ENCODE measurements around the gene KRTAP5-5.
A peak's percentile ranks its signal among the peaks of the same experiment; 100 is the strongest.
"Not testable (repeated sequence)": the region's sequence is repeated elsewhere in the genome, so short reads cannot be mapped to it uniquely, and the experiment has no call there.

Gene KRTAP5-5

DNA sequence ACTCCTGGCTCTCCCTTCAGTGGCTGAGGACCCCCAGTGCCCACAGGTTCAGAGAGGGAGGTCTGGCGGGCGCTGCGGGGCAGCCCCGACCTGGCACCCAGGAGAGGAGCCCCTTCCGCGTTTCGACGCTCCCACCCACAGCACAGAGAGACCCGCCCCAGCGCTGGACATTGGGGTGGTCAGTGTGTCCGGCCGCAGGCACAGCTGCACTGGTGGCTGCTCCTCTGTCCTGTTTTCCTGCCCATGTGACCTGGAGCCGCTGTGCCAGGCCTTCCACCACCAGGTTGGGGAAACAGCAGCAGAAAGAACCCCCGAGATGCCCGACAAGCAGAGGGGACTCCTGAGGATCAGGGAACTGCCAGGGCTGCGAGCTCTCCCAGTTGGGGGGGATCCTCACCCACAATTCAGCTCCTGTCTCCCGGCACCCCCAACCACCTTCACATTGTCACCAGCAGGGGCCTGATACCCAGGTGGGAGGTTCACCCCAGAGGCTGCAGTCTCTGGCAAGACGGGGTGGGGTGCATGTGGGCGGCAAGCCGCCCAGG, 13.6 kb downstream of the KRTAP5-5 start:
- no peak for DNase-seq

- DNase-seq: no peak
Measured at GRCh38 chr11:1644601-1645356, 15.2 kb downstream of the KRTAP5-5 start.

DNA sequence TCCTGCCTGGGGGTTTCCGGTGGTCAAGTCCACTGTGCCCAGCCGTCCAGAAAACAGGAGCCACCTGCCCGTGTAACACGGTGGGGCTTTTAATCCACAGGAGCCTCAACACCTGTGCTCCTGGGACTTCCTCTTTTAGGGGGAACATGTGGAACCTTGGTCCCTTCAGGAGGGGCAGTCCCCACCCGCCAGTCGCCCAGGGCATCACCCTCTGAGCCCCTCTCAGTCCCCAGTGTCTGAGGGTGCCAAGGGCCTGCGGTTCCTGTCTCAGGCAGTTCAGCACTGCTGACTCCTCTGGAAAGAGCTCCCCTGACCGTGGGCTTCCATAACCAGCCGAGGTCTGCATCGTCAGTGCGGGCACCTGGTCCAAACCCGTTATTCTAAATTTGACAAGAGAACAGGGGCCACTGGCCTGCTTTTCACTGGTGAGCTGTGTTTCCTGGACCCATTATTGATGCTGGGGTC, 15.8 kb downstream of the KRTAP5-5 start:
- DNase-seq: no peak

GRCh38 chr11:1646540-1646939, 17.0 kb downstream of the KRTAP5-5 start:
- not testable (repeated sequence) for DNase-seq

GRCh38 chr11:1647901-1648652, 18.5 kb downstream of the KRTAP5-5 start:
- DNase-seq: no peak

GRCh38 chr11:1648653-1649420, 19.3 kb downstream of the KRTAP5-5 start:
- DNase-seq: no peak

GRCh38 chr11:1650034-1650917, 20.7 kb downstream of the KRTAP5-5 start:
- no peak for DNase-seq

- DNase-seq: no peak
Measured at GRCh38 chr11:1650918-1651262, 21.3 kb downstream of the KRTAP5-5 start.

- no peak for DNase-seq
Measured at GRCh38 chr11:1651411-1651980, 21.9 kb downstream of the KRTAP5-5 start.

GRCh38 chr11:1652026-1652425, 22.5 kb downstream of the KRTAP5-5 start:
- DNase-seq: no peak

GRCh38 chr11:1652442-1652770, 22.8 kb downstream of the KRTAP5-5 start:
- no peak for DNase-seq

DNA sequence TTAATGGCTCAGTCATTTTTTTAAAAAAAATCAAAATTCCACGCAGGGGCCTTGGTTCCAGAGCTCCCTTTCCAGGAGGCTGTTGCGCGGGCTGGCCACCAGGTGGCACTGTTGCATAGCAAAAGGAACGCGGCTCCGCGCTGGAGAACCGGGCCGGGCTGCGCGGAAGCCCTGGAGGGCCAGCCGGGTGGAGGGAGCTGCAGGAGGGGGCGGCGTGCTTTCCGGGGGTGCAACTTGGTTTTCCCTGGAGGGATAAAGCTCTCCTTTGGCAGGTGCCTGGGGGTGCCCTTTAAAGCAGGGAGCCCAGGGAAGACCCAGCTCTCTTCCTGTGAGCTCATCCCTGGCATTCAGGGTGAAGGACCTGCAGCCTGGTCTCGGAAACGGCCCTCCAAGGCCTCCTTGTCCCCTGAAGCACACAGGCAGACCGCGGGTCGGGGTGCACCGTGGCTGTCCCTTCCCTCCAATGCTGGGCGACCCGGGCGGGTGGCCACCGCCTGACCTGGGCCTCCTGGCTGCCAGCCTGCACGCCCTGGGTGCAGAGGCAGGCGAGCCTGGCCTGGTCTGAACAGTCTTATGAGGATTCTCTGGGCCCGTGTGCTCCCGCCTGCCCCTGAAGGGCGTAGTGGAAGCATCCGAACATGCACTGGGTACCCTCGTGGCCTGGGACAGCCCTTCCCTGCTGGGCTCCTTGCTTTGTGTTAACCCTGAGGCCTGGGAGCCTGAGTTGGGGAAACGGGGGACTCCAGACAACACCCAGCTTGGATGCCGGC, 23.4 kb downstream of the KRTAP5-5 start:
- DNase-seq: peak; percentile 75

DNA sequence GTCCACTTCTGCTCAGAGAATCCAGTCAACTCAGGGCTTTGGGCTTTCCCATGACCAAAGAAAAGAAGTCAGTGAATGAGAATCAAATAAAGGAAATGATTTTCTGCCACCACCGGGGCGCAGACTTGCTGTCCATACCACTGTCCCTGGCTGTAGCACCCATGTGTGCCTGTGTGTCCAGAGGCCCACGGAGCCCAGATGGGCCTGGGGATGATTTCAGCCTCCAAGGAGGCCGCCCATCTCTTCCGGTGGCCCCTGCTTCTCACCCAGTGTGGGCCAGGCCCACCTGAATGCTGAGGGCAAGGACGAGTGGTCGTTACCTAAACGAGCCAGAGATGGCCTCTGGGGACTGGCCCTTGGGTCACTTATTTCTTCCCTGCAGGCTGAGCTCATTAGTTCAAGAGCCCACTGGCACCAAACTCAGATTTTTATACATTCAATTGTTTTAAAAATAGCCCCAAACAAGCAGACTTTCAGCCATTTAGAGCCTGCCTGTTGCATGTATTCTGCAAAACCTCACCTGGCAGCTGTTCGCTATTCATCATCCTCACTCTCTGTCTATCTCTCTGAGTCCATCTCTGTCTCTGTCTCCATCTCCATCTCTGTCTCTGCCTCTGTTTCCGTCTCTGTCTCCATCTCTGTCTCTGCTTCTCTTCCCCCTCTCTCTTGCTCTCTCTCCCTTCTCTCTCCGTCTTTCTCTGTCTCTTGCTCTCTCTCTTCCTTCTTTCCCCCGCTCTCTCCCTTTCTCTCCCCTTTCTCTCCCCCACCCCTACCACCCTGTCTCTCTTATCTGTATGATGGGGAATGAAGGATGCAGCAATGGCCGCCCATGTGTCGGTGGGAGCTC, 24.2 kb downstream of the KRTAP5-5 start:
- DNase-seq: no peak

DNA sequence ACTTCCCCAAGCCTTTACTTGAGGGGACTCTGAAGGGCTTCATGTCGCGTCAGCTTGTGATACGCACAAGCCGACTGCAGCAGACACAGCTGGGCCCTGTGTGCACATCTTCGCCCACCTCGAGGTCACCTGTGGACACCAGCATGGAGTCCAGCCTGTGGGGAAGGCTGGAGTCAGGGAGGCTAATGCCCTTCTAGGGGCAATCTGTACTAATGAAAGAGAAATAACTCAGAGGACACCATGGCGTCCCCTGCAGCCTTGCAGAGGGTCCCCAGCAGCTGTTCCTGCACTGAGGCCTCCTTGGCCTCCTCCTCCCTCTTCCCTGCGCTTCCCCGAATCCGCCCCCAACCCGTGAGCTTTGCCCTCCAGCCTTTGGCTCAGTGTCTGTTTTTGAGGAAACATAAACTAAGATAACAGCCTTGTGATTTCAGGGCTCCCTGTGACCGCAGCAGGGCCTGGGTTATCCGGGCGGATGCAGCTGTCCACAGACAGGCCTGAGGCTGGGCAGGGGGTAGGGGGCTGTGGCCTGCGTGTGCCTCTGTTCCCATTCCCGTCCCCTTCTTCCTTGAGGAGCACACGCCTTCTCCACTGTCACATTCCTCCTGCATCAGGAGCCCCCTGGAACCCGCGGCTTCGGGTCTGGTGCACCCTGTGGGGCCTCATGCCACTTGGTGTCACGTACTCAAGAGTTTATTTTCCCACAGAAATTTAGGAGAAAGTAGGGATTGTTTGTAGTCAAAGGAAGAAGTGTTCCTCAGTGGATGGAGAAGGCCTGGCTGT, 25.0 kb downstream of the KRTAP5-5 start:
- peak; percentile 64 for DNase-seq

GRCh38 chr11:1655168-1656060, 25.8 kb downstream of the KRTAP5-5 start:
- no peak for DNase-seq

DNA sequence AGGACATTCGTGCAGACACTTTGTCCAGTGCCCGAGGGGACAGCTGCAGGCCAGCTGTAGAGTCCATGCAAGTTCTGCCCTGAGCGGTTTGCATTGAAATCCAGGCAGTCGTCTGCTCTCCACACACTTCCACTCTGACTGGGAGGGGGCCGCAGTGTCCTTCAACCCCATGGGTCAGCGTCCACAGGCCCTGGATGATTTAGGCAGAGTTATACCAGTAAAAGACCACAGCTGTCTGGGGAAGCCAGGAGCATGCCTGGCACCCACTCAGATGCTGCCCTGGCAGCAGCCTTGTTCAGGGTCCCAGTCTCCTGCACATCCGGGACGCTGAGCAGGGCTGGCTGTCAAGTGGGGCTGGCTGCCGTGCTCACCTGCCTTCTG, 26.5 kb downstream of the KRTAP5-5 start:
- DNase-seq: no peak

DNA sequence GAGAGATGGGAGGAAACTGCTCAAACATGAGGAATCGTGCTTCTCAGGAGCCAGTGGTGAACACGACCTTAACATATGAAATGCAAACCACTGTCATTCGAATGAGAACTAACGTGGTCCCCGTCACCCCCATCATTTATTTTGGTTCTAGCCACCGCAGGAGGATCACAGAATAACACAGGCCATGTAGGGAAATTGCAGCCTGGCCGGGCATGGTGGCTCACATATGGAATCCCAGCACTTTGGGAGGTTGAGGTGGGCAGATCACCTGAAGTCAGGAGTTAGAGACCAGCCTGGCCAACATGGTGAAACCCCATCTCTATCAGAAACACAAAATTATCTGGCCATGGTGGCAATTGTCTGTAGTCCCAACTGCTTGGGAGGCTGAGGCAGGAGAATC, 27.1 kb downstream of the KRTAP5-5 start:
- DNase-seq: no peak

DNA sequence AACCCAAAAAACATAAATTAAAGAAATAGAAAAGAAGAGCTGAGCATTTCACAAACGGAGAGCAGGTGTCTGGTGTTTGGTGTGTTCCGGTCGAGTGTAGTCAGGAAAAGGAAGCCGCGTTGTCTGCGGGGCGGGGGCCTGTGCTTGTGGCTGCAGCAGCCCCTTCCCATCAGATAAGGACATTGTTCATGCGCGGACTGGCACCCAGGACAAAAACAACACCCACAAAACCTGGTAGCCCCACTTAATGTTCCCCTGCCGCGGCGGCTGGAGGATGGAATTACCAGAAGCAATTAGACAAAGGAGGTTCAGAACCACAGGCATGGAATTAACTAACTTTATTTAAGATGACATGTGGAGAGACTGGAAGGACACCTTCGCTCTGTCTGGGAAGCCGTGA, 29.9 kb downstream of the KRTAP5-5 start:
- DNase-seq: no peak
